Measurements from ENCODE around the gene SASH1. TPM values are rescaled to one million over a fixed set of nuclear protein-coding genes. Genes with fewer than 3 reads are reported as not detected.

The SASH1 gene
- total RNA-seq, 1 experiment from 2014 or later: 11.7 TPM

DNA sequence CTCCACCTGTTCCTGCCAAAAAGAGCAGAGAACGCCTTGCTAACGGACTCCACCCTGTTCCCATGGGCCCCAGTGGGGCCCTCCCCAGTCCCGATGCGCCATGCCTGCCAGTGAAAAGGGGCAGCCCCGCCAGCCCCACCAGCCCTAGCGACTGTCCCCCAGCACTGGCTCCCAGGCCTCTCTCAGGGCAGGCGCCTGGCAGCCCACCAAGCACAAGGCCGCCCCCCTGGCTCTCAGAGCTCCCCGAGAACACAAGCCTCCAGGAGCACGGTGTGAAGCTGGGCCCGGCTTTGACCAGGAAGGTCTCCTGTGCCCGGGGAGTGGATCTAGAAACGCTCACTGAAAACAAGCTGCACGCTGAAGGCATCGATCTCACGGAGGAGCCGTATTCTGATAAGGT, 201.8 kb downstream of the SASH1 start:
- H3K27me3 ChIP-seq (ENCODE audit: insufficient read depth, low read length): no peaks in the 10 kb centered on the region
- H3K9ac ChIP-seq (ENCODE audit: low read length): no peak overlapping the region
- ChIA-PET POLR2A (no interaction called here), RAD21 (ENCODE audit: low non-redundant PET in 1 of 2, low total read pairs in 2 of 2, uncharacterized antibody in 2 of 2, unreplicated experiment in 2 of 2) (no interaction called here), CTCF (no interaction called here)
- no TSS peak for BruUV-seq (replicated peaks)
- no peak overlapping the region for H2AFZ ChIP-seq (ENCODE audit: low read depth, low read length, poor library complexity, severe bottlenecking)
- no peak overlapping the region for H3K27ac ChIP-seq (ENCODE audit: low read depth, low read length)
- H3K4me3 ChIP-seq (replicated peaks in 1 of 2; ENCODE audit: low read depth in 1 of 2, low read length in 2 of 2): no peak overlapping the region
- no peaks in the 10 kb centered on the region for H3K9me3 ChIP-seq (ENCODE audit: control insufficient read depth in 1 of 2, insufficient read depth in 1 of 2, low read depth in 1 of 2, low read length in 2 of 2)
- no peak overlapping the region for H3K4me2 ChIP-seq (ENCODE audit: low read length)
- TF ChIP-seq EZH2 (IDR thresholded peaks at IDR 0.05) (no peak), SRF (IDR thresholded peaks at IDR 0.05; ENCODE audit: low read depth) (no peak), JUND (IDR thresholded peaks at IDR 0.05) (no peak), ZNF274 (IDR thresholded peaks at IDR 0.05; ENCODE audit: low read depth, low read length) (no peak)
- TF ChIP-seq, protein P1, sequence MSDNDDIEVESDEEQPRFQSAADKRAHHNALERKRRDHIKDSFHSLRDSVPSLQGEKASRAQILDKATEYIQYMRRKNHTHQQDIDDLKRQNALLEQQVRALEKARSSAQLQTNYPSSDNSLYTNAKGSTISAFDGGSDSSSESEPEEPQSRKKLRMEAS (IDR thresholded peaks at IDR 0.05): no peak
- TF ChIP-seq, protein P2, sequence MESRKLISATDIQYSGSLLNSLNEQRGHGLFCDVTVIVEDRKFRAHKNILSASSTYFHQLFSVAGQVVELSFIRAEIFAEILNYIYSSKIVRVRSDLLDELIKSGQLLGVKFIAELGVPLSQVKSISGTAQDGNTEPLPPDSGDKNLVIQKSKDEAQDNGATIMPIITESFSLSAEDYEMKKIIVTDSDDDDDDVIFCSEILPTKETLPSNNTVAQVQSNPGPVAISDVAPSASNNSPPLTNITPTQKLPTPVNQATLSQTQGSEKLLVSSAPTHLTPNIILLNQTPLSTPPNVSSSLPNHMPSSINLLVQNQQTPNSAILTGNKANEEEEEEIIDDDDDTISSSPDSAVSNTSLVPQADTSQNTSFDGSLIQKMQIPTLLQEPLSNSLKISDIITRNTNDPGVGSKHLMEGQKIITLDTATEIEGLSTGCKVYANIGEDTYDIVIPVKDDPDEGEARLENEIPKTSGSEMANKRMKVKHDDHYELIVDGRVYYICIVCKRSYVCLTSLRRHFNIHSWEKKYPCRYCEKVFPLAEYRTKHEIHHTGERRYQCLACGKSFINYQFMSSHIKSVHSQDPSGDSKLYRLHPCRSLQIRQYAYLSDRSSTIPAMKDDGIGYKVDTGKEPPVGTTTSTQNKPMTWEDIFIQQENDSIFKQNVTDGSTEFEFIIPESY (IDR thresholded peaks at IDR 0.05; ENCODE audit: extremely low read depth, insufficient replicate concordance, low read length): no peak
- intact Hi-C loops (cut with micrococcal nuclease): no loop called here
- no peak for ATAC-seq
- DNase-seq (ENCODE audit: low read depth, low spot score): no peak
- no peaks in the 10 kb centered on the region for H3K4me1 ChIP-seq (ENCODE audit: control insufficient read depth in 1 of 2, insufficient read depth in 2 of 2, low read length in 2 of 2)
- H3K79me2 ChIP-seq (ENCODE audit: insufficient read depth, low read length): no peaks in the 10 kb centered on the region
- H3K9me2 ChIP-seq (ENCODE audit: insufficient read depth): no peaks in the 10 kb centered on the region
- no peaks in the 10 kb centered on the region for H4K20me1 ChIP-seq (ENCODE audit: insufficient read depth)
- no peaks in the 10 kb centered on the region for H3K36me3 ChIP-seq (ENCODE audit: control insufficient read depth in 1 of 2, insufficient read depth in 2 of 2, low read length in 2 of 2)

DNA sequence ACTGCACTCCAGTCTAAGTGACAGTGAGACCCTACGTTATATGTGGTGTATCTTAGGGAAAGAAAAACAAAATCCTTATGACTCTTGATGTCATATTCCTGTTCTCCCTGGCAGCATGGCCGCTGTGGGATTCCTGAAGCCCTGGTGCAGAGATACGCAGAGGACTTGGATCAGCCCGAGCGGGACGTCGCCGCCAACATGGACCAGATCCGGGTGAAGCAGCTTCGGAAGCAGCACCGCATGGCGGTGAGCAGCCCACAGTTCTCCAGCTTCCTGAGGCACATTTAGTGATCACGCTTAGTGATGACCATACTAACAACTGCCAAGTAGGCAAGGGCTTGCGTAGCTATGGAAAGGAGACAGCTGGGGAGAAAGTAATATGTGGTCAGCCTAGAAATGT, 203.3 kb downstream of the SASH1 start:
- ATAC-seq: no peak
- DNase-seq (ENCODE audit: low read depth, low spot score): no peak
- intact Hi-C loops (cut with micrococcal nuclease): no loop called here
- no peaks in the 10 kb centered on the region for H4K20me1 ChIP-seq (ENCODE audit: insufficient read depth)
- CTCF ChIA-PET: no interaction called here
- H3K27ac ChIP-seq (ENCODE audit: low read depth, low read length): no peak overlapping the region
- RAD21 ChIA-PET (ENCODE audit: low non-redundant PET in 1 of 2, low total read pairs in 2 of 2, uncharacterized antibody in 2 of 2, unreplicated experiment in 2 of 2): no interaction called here
- no peaks in the 10 kb centered on the region for H3K4me1 ChIP-seq (ENCODE audit: control insufficient read depth in 1 of 2, insufficient read depth in 2 of 2, low read length in 2 of 2)
- H3K27me3 ChIP-seq (ENCODE audit: insufficient read depth, low read length): no peaks in the 10 kb centered on the region
- no peaks in the 10 kb centered on the region for H3K9me2 ChIP-seq (ENCODE audit: insufficient read depth)
- H3K36me3 ChIP-seq (ENCODE audit: control insufficient read depth in 1 of 2, insufficient read depth in 2 of 2, low read length in 2 of 2): no peaks in the 10 kb centered on the region
- no peak overlapping the region for H3K4me3 ChIP-seq (replicated peaks in 1 of 2; ENCODE audit: low read depth in 1 of 2, low read length in 2 of 2)
- BruUV-seq (replicated peaks): no TSS peak
- H3K79me2 ChIP-seq (ENCODE audit: insufficient read depth, low read length): no peaks in the 10 kb centered on the region
- H3K4me2 ChIP-seq (ENCODE audit: low read length): no peak overlapping the region
- no peak overlapping the region for H3K9ac ChIP-seq (ENCODE audit: low read length)
- H2AFZ ChIP-seq (ENCODE audit: low read depth, low read length, poor library complexity, severe bottlenecking): no peak overlapping the region
- POLR2A ChIA-PET: no interaction called here
- TF ChIP-seq EGR1 (IDR thresholded peaks at IDR 0.05; ENCODE audit: low read depth): no peak
- TF ChIP-seq CBX3 (IDR thresholded peaks at IDR 0.05; ENCODE audit: low read depth): no peak
- TF ChIP-seq EZH2phosphoT487 (IDR thresholded peaks at IDR 0.05; ENCODE audit: borderline replicate concordance): no peak
- TF ChIP-seq EZH2 (IDR thresholded peaks at IDR 0.05): no peak
- TF ChIP-seq, protein P1 (IDR thresholded peaks at IDR 0.05): no peak
- no peak for TF ChIP-seq ZNF274 (IDR thresholded peaks at IDR 0.05; ENCODE audit: low read depth, low read length)
- no peak for TF ChIP-seq FOSL1 (IDR thresholded peaks at IDR 0.05; ENCODE audit: low read depth)
- H3K9me3 ChIP-seq (ENCODE audit: control insufficient read depth in 1 of 2, insufficient read depth in 1 of 2, low read depth in 1 of 2, low read length in 2 of 2): no peaks in the 10 kb centered on the region
